Measurements from ENCODE around the gene CABLES2. TPM values are rescaled to one million over a fixed set of nuclear protein-coding genes. Genes with fewer than 3 reads are reported as not detected.
"Not testable (repeated sequence)": the region's sequence is repeated elsewhere in the genome, so short reads cannot be mapped to it uniquely, and the experiment has no call there.

The CABLES2 gene
- total RNA-seq, 2 donors from 2014 or later, result 4.5 to 5.6 TPM

DNA sequence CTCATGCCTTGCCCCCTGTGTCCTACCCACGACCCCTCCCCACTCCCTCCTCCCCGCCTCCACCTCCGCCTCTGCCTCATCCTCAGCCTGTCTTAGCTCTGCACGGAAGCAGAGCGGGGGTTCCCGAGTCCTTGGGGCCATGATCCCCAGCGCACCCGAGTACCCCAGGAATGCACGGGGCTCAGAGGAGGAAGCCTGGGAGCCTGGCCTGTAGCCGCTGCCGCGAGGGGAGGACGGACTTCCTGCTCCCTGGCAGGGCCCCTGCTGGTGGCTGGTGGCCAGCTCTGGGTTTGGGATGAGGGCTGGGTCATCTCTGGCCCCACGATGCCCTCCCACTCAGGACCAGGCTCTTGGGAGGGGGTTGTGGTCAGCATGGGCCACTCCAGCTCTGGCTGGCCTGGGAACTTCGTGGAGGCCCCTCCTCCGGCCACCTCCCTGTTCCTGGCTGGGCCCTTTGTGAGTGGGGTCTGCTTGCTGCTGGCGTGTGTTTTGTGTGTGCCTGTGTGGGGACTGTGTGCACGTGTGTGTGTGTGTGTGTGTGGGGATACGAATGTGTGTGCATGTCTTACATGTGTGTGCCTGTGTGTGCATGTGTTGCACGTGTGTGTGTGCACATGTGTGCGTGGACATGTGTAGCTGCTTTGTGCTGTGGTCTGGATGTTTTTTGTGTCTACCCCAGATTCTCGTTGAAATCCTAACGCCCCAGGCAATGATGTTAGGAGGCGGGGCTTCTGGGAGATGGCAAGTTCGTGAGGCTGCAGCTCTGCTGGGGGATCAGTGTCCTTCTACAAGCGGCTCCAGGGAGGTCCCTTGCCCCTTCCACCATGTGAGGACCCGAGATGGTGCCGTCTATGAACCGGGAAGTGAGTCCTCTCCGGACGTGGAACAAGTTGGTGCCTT is 21.6 kb upstream of the CABLES2 start:
- no peak overlapping the region for H3K4me3 Mint-ChIP-seq
- DNase-seq (no peak), ATAC-seq (no peak)
- no peaks in the 10 kb centered on the region for H3K9me3 ChIP-seq (ENCODE audit: control insufficient read depth, low read length, poor library complexity, severe bottlenecking)
- H3K4me1 Mint-ChIP-seq, result no peaks in the 10 kb centered on the region
- no peaks in the 10 kb centered on the region for H3K36me3 Mint-ChIP-seq (ENCODE audit: low read depth)
- peaks cover 31% of the 10 kb centered on the region for H3K27me3 Mint-ChIP-seq
- no peak overlapping the region for H3K27ac Mint-ChIP-seq

DNA sequence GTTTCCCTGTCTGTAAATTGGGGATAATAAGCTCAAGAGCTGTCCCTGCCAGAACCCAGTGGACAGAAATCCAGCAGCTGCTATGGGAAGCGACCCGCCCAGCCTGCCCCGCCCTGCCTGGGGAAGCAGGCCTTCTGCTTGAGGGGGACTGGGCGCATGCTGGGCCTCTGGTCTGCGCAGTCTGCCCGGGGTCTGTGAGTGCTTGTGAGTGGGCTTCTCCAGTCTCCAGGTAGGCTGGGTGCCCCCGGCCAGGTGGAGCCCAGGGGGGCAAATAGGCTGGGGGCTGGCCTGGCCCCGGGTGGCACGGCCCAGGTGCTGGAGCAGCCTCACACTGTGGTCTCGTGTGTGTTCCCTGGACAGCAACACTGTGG is 20.9 kb upstream of the CABLES2 start:
- no peaks in the 10 kb centered on the region for H3K9me3 ChIP-seq (ENCODE audit: control insufficient read depth, low read length, poor library complexity, severe bottlenecking)
- H3K4me3 Mint-ChIP-seq, result no peak overlapping the region
- peaks cover 24% of the 10 kb centered on the region for H3K27me3 Mint-ChIP-seq
- H3K36me3 Mint-ChIP-seq (ENCODE audit: low read depth), result no peaks in the 10 kb centered on the region
- no peak overlapping the region for H3K27ac Mint-ChIP-seq
- no peaks in the 10 kb centered on the region for H3K4me1 Mint-ChIP-seq
- DNase-seq, result no peak
- ATAC-seq, result no peak

DNA sequence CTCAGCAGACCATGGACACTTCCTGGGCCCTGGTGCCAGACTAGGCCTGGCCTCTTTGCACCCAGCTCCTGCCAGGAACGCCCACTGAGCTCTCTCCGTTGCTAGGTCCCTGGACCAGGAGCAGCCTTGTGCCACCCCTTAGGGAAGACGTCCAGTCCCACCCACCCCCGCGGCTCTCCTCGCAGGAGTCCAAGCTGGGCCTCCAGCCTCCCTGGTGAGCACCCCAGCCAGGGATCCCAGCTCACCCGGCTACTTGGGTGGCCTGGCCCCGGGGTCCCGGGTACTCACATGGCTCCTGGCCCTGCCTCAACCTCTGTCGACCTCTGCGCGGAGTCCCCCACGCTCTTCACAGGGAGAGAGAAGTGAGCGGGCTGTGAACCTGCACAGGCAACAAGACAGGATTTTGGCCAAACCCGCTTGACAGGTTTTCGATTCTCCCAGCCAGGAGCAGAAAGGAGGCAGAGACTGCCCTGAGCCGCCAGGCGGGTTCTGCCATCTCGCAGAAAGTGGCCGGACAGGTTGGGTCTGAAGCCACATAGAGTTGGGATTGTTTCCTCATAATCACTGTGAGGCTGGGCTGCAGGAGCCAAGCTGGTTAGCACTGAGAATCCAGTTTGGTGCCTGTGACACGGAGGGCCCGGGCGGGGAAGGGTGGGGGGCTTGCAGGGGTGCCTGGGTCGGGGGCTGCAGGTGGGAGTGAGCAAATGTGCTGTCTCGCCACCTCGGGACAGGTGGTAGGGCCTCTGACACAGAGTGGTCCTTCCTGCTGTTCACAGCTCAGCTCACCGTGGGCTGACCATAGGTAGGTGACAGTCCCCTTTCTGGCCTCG is 20.3 kb upstream of the CABLES2 start, which contains the start of gene RBBP8NL:
TSS of gene RBBP8NL (minus strand) at position 368 of the 830 bp plus-strand sequence. CDS start 7,892 bp downstream, outside the sequence.
- no peaks in the 10 kb centered on the region for H3K9me3 ChIP-seq (ENCODE audit: control insufficient read depth, low read length, poor library complexity, severe bottlenecking)
- ATAC-seq (no peak), DNase-seq (no peak)
- Mint-ChIP-seq H3K27me3 (peaks cover 20% of the 10 kb centered on the region), H3K4me3 (no peak within 1 kb of the TSS), H3K27ac (no peak within 1 kb of the TSS), H3K4me1 (no peaks in the 10 kb centered on the region), H3K36me3 (ENCODE audit: low read depth) (no peaks in the 10 kb centered on the region)

DNA sequence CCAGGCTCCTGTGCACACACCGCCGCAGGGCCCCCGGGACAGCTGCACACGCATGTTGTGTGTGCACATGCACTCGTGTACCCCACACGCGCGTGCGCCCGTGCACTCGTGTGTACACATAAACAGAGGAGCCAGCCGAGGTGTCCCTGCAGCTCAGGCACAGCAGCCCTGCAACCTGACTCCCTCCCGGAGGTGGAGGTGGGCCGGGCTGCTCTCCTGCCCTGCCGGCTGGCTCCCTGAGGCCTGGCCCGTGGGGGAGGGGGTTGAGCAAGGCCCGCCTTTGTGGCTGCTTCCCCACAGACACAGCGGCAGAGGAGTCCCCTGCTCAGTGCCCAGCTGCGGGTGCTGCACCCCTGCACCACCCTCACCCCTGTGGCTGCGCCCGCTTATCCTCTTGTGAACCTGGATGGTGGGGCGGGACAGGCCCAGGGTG is 19.6 kb upstream of the CABLES2 start:
- H3K9me3 ChIP-seq (ENCODE audit: control insufficient read depth, low read length, poor library complexity, severe bottlenecking), result no peaks in the 10 kb centered on the region
- Mint-ChIP-seq H3K4me3 (no peak overlapping the region), H3K36me3 (ENCODE audit: low read depth) (no peaks in the 10 kb centered on the region), H3K4me1 (no peaks in the 10 kb centered on the region), H3K27me3 (peaks cover 16% of the 10 kb centered on the region), H3K27ac (no peak overlapping the region)
- DNase-seq (no peak), ATAC-seq (no peak)

DNA sequence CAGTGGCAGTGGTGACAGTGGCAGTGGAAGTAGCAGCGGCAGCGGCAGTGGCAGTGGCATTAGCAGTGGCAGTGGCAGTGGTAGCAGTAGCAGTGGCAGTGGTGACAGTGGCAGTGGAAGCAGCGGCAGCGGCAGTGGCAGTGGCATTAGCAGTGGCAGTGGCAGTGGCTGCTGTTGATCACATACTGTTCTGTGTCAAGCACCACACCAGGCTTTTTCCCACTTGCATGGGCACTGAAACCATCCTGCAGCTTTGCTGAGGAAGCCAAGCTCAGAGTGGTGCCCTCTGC is 18.9 kb upstream of the CABLES2 start:
- ATAC-seq; H3K27ac Mint-ChIP-seq; DNase-seq; H3K9me3 ChIP-seq (ENCODE audit: control insufficient read depth, low read length, poor library complexity, severe bottlenecking); H3K4me1 Mint-ChIP-seq; H3K4me3 Mint-ChIP-seq; H3K36me3 Mint-ChIP-seq (ENCODE audit: low read depth); H3K27me3 Mint-ChIP-seq: not testable (repeated sequence)

DNA sequence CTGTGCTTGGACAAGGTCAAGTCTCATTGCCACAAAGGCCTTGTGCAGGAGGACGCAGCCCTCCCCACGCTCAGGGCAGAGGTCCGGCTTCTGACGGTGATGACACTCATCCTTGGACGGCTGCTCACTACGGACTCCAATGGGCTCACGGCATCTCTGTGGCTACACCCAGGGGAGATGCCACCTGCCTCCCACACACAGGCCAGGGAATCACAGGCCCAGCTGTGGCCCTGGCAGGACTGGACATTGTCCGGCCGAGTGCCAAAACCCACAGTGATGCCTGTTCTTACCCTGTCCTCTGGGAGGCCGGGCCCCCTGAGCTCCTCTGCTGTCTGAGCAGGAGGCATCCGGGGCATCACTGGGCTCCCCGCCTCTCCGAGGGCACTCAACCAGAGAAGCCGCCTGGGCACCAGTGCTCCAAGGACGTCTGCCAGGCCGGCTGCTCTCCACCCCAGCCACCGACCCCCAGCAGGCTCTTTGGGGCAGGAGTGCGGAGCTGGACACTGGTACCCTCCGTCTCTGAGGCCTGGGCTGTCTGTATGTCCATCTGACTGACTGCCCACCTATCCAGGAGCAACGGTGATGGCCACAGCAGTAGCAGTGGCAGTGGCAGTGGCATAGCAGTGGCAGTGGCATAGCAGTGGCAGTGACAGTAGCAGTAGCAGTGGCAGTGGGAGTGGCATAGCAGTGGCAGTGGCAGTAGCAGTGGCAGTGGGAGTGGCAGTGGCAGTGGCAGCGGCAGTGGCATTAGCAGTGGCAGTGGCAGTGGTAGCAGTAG is 18.4 kb upstream of the CABLES2 start:
- ATAC-seq, result no peak
- Mint-ChIP-seq H3K27me3 (peaks cover 7% of the 10 kb centered on the region), H3K36me3 (ENCODE audit: low read depth) (no peaks in the 10 kb centered on the region), H3K4me1 (peaks cover under 1% of the 10 kb centered on the region), H3K4me3 (no peak overlapping the region), H3K27ac (no peak overlapping the region)
- no peaks in the 10 kb centered on the region for H3K9me3 ChIP-seq (ENCODE audit: control insufficient read depth, low read length, poor library complexity, severe bottlenecking)
- no peak for DNase-seq

DNA sequence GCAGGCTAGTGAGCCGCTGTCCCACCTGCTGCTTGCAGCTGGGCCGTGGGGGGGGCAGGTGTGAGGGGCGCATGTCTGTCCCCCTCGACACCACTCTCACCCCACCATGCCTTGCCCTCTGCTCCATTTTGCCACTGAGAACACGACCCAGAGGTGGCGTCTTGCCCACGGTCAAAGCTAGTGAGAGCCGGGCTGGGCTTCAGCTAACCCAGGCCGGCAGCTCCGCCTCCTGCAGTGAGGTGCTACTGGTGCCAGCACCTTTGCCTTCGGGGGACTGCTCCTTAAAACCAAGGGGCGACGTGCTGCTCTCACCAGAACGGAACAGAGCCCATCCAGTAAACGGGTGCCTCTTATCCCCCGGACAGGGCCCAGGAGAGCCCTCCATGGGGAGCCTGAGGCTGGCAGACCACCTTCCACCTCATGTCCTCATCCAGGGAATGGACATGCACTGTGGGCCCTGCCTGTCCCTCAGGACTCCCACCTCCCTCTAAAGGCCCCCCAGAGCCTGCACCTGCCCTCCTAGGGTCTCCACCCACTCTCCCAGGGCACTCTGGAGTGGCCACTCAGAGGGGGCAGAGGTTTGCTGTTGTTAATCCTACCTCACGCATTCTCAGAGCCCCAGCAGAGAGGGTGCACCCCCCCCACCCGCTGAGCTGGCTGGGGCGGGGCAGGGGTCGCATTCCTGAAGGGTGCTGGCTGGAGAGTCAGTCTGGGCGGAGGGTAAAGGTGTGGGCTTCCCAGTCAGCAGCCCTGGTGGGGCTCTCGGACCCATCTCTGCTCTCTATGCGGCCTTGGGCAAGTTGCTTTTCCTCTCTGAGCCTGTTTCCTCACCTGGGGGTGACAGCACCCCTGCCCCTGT is 17.4 kb upstream of the CABLES2 start:
- no peaks in the 10 kb centered on the region for H3K9me3 ChIP-seq (ENCODE audit: control insufficient read depth, low read length, poor library complexity, severe bottlenecking)
- Mint-ChIP-seq H3K27me3 (peaks cover 7% of the 10 kb centered on the region), H3K4me3 (no peak overlapping the region), H3K36me3 (ENCODE audit: low read depth) (no peaks in the 10 kb centered on the region), H3K4me1 (peaks cover 4% of the 10 kb centered on the region), H3K27ac (no peak overlapping the region)
- DNase-seq (no peak), ATAC-seq (no peak)

DNA sequence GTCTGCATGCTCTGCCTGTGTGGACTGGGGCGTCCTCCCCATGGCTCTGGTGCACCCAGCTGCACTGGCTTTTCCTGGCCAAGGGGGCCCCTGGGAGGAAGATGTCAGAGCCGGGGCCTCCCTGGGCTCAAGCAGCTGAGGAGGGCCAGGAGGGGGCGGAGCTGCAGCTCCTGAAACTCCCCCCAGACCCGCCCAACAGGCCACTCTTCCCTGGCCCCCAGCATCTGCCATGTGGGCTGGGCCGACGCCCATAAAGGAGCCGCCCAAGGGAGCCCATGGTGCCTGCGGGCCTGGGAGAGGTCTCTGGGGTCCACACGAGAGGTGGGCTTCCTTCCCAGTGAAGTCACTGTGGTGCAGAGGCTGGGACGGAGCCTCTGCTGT is 16.2 kb upstream of the CABLES2 start:
- peaks cover 4% of the 10 kb centered on the region for H3K4me1 Mint-ChIP-seq
- no peaks in the 10 kb centered on the region for H3K36me3 Mint-ChIP-seq (ENCODE audit: low read depth)
- ATAC-seq, result no peak
- H3K27me3 Mint-ChIP-seq, result no peaks in the 10 kb centered on the region
- no peak for DNase-seq
- no peak overlapping the region for H3K4me3 Mint-ChIP-seq
- H3K9me3 ChIP-seq (ENCODE audit: control insufficient read depth, low read length, poor library complexity, severe bottlenecking), result no peaks in the 10 kb centered on the region
- H3K27ac Mint-ChIP-seq, result no peak overlapping the region

DNA sequence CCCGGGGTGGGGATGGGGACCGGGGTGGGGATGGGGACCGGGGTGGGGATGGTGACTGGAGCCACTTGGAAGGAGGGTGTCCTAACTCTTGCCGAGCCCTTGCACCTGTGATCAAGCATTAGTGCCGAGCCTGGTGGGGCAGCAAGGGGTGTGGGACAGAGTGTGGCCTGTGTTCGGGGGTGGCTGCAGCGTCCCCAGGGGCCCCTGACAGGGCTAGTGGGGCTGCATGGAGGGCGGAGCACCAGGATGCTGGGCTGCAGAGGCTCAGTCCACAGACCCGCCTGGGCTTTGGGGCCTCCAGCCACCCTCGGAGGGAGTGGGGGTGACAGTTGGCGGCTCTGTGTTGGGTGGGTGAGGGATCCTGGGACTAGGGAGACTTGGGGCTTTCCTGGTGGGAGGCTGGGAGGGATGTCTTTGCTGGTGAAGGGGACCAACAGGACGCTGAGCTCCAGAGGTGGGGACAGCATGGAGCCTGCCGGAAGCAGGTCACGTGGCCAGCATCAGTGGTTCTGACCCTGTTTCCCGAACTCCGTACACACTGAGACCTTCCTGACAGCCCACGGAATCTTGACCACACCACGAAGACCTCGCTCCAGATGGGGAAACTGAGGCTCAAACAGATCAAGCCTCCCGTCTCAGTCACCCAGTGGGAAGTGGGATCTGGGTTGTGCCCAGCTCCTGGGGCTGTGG is 15.7 kb upstream of the CABLES2 start:
- H3K4me1 Mint-ChIP-seq, result peaks cover 4% of the 10 kb centered on the region

DNA sequence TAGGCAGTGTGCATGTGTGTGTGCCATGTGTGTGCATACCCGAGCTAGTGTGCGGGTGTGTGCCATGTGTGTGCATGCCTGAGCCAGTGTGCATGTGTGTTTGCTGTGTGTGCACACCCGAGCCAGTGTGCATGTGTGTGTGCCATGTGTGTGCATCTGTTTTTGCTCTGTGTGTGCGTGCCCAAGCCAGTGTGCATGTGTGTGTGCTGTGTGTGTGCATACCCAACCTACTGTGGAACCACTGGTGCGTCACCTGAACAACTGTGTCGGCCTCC is 14.6 kb upstream of the CABLES2 start:
- no peaks in the 10 kb centered on the region for H3K27me3 Mint-ChIP-seq
- H3K9me3 ChIP-seq (ENCODE audit: control insufficient read depth, low read length, poor library complexity, severe bottlenecking), result no peaks in the 10 kb centered on the region
- H3K4me3 Mint-ChIP-seq, result no peak overlapping the region
- ATAC-seq (no peak), DNase-seq (no peak)
- no peaks in the 10 kb centered on the region for H3K36me3 Mint-ChIP-seq (ENCODE audit: low read depth)
- no peak overlapping the region for H3K27ac Mint-ChIP-seq
- H3K4me1 Mint-ChIP-seq, result peaks cover 4% of the 10 kb centered on the region

More for the DNA sequence above, 15.7 kb upstream of the CABLES2 start:
- no peaks in the 10 kb centered on the region for H3K36me3 Mint-ChIP-seq (ENCODE audit: low read depth)
- no peaks in the 10 kb centered on the region for H3K9me3 ChIP-seq (ENCODE audit: control insufficient read depth, low read length, poor library complexity, severe bottlenecking)
- H3K27me3 Mint-ChIP-seq, result no peaks in the 10 kb centered on the region
- no peak for ATAC-seq
- DNase-seq, result no peak
- H3K27ac Mint-ChIP-seq, result no peak overlapping the region
- no peak overlapping the region for H3K4me3 Mint-ChIP-seq

DNA sequence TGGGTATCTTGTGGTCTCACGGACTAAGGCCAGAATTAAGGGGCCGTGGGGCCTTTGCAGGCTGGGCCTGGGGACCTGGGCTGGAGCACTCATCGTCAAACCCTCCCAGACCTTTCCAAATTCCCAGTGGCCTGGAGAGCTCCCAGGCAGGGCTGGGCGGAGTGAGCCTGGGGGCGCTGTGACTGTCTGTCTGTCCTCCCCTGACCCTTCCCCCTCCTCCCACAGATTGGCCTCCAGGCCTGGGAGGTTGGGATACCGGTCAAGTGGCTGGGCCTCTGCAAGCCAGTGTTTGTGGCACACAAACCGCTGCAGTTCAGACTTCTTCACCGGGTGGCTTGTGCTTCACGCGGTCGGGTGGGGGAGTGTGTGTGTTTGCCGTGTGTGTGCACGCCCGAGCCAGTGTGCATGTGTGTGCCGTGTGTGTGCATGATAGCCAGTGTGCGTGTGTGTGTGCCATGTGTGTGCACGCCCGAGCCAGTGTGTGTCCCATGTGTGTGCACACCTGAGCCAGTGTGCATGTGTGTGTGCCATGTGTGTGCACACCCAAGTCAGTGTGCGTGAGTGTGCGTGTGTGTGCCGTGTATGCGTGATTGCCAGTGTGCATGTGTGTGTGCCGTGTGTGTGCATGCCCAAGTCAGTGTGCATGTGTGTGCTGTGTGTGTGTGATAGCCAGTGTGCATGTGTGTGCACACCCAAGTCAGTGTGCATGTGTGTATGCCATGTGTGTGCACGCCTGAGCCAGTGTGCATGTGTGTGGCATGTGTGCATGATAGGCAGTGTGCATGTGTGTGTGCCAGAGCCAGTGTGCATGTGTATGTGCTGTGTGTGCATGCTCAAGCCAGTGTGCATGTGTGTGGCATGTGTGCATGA is 14.0 kb upstream of the CABLES2 start:
- ATAC-seq (no peak), DNase-seq (no peak)
- H3K4me3 Mint-ChIP-seq, result no peak overlapping the region
- H3K27ac Mint-ChIP-seq, result no peak overlapping the region
- H3K4me1 Mint-ChIP-seq, result peaks cover 4% of the 10 kb centered on the region
- H3K27me3 Mint-ChIP-seq, result no peaks in the 10 kb centered on the region
- no peaks in the 10 kb centered on the region for H3K9me3 ChIP-seq (ENCODE audit: control insufficient read depth, low read length, poor library complexity, severe bottlenecking)
- no peaks in the 10 kb centered on the region for H3K36me3 Mint-ChIP-seq (ENCODE audit: low read depth)
